ENCODE data around the gene ESYT3. TPM values are rescaled to one million over a fixed set of nuclear protein-coding genes. Genes with fewer than 3 reads are reported as not detected.

The ESYT3 gene
- total and polyA plus RNA-seq, 2 of the 8 experiments (the other 6 are each of a cell fraction or from before 2014, with no cell fraction given), result 4.4 to 7.3 TPM

- TF ChIP-seq TBP (IDR thresholded peaks at IDR 0.05; ENCODE audit: low read depth, low read length) (no peak), BCL11A (IDR thresholded peaks at IDR 0.05; ENCODE audit: low read depth in 2 of 2, low read length in 2 of 2) (no peak), ASH2L (IDR thresholded peaks at IDR 0.05; ENCODE audit: low read length) (no peak)
These were observed 37.1 kb downstream of the ESYT3 start (continued) for GRCh38 chr3:138471481-138471880.

Data from H1 (cell line).